Testis (tissue), 3 donors: Measurements from ENCODE around the gene ADAM12. TPM values are rescaled to one million over a fixed set of nuclear protein-coding genes. Genes with fewer than 3 reads are reported as not detected.

Source experiments
- DNase-seq: peaks from one replicate; pipeline ENCODE4 v3.0.0-alpha.2; 2019
- H3K27ac ChIP-seq, 2 donors: fragments of 200-600 bp; sonication (generic); one replicate each; pipeline ENCODE4 v1.5.1; 2019
- H3K27me3 ChIP-seq: fragments of 200-600 bp; sonication (generic); one replicate; pipeline ENCODE4 v1.5.1; 2019
- H3K36me3 ChIP-seq: fragments of 200-600 bp; sonication (generic); one replicate; pipeline ENCODE4 v1.5.1; 2017; ENCODE audit warnings: low read depth; ENCODE audit errors: missing control alignments
- H3K4me1 ChIP-seq: fragments of 200-600 bp; sonication (generic); one replicate; pipeline ENCODE4 v1.5.1; 2019
- H3K4me3 ChIP-seq, 2 donors: fragments of 200-600 bp; sonication (generic); one replicate each; pipeline ENCODE4 v1.5.1; 2017 to 2019
- H3K9me3 ChIP-seq: fragments of 200-600 bp; sonication (generic); one replicate; pipeline ENCODE4 v1.5.1; 2017
- POLR2A ChIP-seq: fragments of 450-650 bp; IDR thresholded peaks from one replicate; pipeline ENCODE4 v1.6.1; 2017; ENCODE audit warnings: antibody characterized with exemption, mild to moderate bottlenecking, moderate library complexity
- WGBS, 2 donors: methylation state at CpG; one replicate each; pipeline ENCODE4 v1.1.5; 2018; 5-methylcytosine and 5-hydroxymethylcytosine counted together
- intact Hi-C: fragments of 100-400 bp; cut with DNase I; formaldehyde crosslinking; loops from one replicate; pipeline ENCODE4 v1.15.1; 2023; ENCODE audit warnings: low total_unique reads
- polyA plus RNA-seq: library from polyadenylated mRNA; stranded (reverse); fragments of 350-450 nt; fragmentation: Illumina TruSeq; extraction: RNeasy Lipid Tissue Mini Kit (QIAGEN cat#74804); gene quantifications from one replicate; pipeline ENCODE4 v1.2.3, GENCODE V29; 2014; ENCODE audit warnings: low read depth, low replicate concordance; ENCODE audit not compliant: insufficient read depth
- total RNA-seq, 2 donors: library from RNA; depleted of rRNA; stranded (reverse); fragments of >200 nt; gene quantifications; one replicate each; pipeline ENCODE4 v1.2.3, GENCODE V29; 2016
- TF ChIP-seq, protein P1 (sequence below), 3 experiments: fragments of 450-650 bp in 2 of 3; fragments of 200-600 bp in 1 of 3; sonication (generic) in 1 of 3; IDR thresholded peaks; one replicate each; pipeline ENCODE4 v1.5.1; 2016 to 2019; ENCODE audit warnings: antibody characterized with exemption in 3 of 3, mild to moderate bottlenecking in 2 of 3, moderate library complexity in 1 of 3

ADAM12 gene
- total and polyA plus RNA-seq, 3 donors from 2014 or later = 2.8 to 9.2 (median 6.1) TPM

DNA sequence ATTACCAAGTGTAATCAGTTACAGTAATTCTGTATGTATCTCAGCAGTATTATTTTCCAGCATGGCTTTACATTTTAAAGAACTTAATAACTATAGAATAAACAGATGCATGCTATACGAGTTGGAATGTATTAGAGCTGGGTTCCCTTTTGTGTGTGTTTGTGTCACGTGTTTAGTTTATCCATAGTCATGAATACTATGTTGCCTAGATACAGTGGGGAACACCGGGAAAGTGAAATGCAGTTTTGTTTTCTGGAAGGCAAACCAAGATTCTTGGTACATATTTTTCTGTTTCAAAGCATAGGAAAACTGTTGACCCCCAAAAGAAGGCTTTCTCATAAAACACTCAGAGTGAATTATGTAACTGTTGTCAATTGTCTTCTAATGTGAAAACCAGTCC is 372.9 kb downstream of the ADAM12 start:
- no peaks in the 10 kb centered on the region for H3K36me3 ChIP-seq
- TF ChIP-seq POLR2A = no peak
- TF ChIP-seq, protein P1, sequence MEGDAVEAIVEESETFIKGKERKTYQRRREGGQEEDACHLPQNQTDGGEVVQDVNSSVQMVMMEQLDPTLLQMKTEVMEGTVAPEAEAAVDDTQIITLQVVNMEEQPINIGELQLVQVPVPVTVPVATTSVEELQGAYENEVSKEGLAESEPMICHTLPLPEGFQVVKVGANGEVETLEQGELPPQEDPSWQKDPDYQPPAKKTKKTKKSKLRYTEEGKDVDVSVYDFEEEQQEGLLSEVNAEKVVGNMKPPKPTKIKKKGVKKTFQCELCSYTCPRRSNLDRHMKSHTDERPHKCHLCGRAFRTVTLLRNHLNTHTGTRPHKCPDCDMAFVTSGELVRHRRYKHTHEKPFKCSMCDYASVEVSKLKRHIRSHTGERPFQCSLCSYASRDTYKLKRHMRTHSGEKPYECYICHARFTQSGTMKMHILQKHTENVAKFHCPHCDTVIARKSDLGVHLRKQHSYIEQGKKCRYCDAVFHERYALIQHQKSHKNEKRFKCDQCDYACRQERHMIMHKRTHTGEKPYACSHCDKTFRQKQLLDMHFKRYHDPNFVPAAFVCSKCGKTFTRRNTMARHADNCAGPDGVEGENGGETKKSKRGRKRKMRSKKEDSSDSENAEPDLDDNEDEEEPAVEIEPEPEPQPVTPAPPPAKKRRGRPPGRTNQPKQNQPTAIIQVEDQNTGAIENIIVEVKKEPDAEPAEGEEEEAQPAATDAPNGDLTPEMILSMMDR (IDR thresholded peaks at IDR 0.05) = no peak
- no peak for DNase-seq

DNA sequence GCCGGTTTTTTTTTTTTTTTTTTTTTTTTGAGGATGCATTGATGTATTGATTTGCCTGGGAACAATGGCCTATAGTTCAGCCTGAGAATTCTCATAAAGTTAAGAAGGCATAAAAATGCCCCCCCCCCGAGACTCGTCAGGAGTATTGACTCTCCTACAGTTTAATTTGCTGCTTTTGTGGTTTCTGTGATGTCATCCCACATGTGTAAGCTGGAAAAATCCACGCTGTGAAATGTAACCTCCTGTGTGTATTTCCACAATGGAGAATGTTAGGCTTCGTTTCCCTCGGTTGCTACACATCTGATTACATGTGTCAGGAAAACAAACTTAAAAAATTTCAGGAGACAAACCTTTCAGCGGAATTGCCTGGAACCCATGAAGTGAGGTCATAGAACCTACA is 374.0 kb downstream of the ADAM12 start:
- 91 to 95% methylated on average over 7 of the region's 7 CpGs for WGBS, 2 donors
- TF ChIP-seq, protein P1 (IDR thresholded peaks at IDR 0.05) = no peak
- TF ChIP-seq POLR2A = no peak
- DNase-seq = no peak
- H3K4me3 ChIP-seq = no peak overlapping the region
- H3K27ac ChIP-seq = no peak overlapping the region
- no peaks in the 10 kb centered on the region for H3K4me1 ChIP-seq
- no peaks in the 10 kb centered on the region for H3K27me3 ChIP-seq
- intact Hi-C loops = no loop called here
- H3K9me3 ChIP-seq = no peaks in the 10 kb centered on the region
- H3K36me3 ChIP-seq = no peaks in the 10 kb centered on the region

More for the DNA sequence above, 372.9 kb downstream of the ADAM12 start:
- Histone ChIP-seq H3K9me3 (no peaks in the 10 kb centered on the region), H3K27ac (no peak overlapping the region), H3K4me3 (no peak overlapping the region), H3K27me3 (no peaks in the 10 kb centered on the region), H3K4me1 (no peaks in the 10 kb centered on the region)
- 83 to 93% methylated on average over 3 of the region's 3 CpGs for WGBS, 2 donors
- intact Hi-C loops = no loop called here

DNA sequence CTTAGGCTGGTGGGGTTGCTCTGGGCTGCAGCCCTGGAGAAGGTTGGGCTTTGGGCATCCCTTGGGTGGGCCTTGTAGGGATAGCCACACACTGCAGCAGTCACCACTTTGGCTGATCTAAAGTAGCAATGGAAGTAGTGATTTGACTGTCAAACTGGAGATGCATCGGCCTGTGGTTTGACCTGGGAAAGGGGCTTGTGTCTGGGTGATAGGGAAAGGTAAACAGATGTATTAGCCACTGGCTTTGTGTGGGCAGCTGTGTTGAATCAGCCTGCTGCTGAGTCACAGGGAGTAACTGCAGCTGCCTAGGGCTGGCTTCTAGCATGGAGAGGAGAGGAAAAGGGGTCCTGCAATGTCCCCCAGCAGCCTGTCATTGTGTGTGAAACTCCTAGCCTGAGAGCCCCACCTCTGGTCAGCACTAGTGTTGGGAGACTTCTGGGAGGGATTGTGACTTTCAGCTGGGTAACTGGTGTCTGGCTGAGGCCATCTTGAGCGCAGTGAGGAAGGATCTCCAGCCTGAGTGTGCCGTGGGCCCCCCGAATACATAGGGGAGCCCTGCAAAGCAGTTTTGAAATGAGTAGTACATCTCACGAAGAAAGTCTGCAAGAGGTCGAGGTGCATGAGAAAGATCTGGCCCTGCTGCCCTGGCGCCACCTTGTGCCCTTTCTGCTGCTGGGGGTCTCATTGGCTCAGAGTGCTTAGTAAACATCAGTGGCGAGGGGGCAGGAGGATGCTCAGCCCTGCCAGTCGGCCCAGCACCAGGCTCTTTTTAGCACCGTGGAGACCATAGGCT is 374.6 kb downstream of the ADAM12 start:
- Histone ChIP-seq H3K4me1 (no peaks in the 10 kb centered on the region), H3K27me3 (no peaks in the 10 kb centered on the region), H3K9me3 (no peaks in the 10 kb centered on the region), H3K4me3 (no peak overlapping the region), H3K36me3 (no peaks in the 10 kb centered on the region), H3K27ac (no peak overlapping the region)
- TF ChIP-seq POLR2A = no peak
- TF ChIP-seq, protein P1 (IDR thresholded peaks at IDR 0.05) = no peak
- WGBS, 2 donors = 89 to 96% methylated on average over 10 of the region's 10 CpGs
- intact Hi-C loops = no loop called here
- DNase-seq = no peak

DNA sequence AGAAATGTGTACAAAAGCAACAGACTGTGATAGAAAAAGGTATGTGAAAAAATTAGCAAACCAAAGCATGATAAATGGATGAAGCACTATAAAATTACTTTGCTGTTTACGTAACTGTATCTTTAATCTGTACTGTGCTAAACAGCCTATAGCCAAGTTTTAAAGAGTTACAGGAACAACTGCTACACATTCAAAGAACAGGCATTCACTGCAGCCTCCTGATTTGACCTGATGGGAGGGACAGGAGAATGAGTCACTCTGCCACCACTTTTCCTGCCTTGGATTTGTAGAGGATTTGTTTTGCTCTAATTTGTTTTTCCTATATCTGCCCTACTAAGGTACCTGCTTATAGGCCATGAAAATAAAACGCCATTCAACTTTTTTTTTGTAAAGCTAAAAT is 375.8 kb downstream of the ADAM12 start:
- 95 to 96% methylated on average over 2 of the region's 2 CpGs for WGBS, 2 donors
- no peak for DNase-seq
- TF ChIP-seq, protein P1 (IDR thresholded peaks at IDR 0.05) = no peak
- TF ChIP-seq POLR2A = no peak
- no peaks in the 10 kb centered on the region for H3K4me1 ChIP-seq
- no peaks in the 10 kb centered on the region for H3K36me3 ChIP-seq
- no peaks in the 10 kb centered on the region for H3K9me3 ChIP-seq
- intact Hi-C loops = no loop called here
- no peaks in the 10 kb centered on the region for H3K27me3 ChIP-seq
- no peak overlapping the region for H3K4me3 ChIP-seq
- H3K27ac ChIP-seq = no peak overlapping the region

DNA sequence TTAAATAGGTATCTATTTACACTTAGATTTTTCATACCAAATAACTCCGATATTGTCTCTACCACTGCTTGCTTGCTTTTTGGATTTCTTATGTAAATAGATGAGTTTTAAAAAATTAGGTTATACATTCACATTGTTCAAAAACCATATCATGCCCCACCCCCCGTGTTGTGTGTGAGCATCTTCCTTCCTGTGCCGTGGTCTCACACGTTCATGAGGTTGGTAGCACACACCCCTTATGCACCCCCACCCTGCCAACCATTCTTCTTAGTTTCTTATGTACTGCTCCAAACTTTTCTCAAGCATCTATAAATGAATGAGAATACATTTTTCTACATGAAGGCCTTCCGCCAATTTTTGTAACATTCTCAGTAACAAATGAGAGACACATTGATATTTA is 376.3 kb downstream of the ADAM12 start:
- Histone ChIP-seq H3K27me3 (no peaks in the 10 kb centered on the region), H3K4me3 (no peak overlapping the region), H3K4me1 (no peaks in the 10 kb centered on the region), H3K9me3 (no peaks in the 10 kb centered on the region), H3K36me3 (no peaks in the 10 kb centered on the region), H3K27ac (no peak overlapping the region)
- 89 to 96% methylated on average over 5 of the region's 5 CpGs for WGBS, 2 donors
- DNase-seq = no peak
- intact Hi-C loops = no loop called here
- TF ChIP-seq POLR2A = no peak
- TF ChIP-seq, protein P1 (IDR thresholded peaks at IDR 0.05) = no peak
